ENCODE results near the gene MACROD1.

DNA sequence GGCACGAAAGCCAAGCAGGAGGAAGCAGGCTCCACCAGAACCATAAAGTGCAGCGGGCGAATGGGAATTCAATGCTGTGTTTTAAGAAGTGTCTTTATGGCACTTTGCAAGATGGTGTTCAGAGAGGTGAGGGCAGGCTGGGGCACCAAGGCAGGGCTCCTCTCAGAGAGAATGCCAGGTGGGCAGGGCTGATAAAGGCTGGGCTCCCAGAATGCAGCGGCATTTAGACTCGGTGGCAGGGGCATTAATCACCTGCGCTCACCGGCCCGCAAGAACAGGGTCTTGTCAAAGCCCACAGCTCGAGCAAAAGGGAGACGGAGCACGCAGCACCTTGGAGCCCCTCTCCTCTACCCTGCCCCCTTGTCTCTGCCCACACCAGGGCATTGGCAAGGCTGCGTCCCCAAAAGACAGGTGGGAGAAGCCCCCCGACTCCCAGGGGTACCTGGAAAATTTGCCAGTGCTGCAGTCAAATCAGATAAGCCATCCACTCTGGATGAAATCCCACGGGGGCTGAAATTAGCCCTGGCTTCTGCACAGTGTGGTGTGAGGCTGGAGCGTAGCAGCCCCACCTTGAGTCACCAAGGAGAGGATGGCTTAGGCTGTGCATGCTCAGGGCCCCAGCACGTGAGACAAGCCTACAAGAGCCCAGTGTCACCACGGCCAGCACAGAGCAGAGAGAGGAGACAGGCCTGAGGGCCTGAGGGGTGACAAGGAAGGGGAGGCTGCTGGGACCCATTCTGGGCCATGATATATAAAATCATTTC is 8.1 kb downstream of the MACROD1 start:
- TF ChIP-seq POLR2A (IDR thresholded peaks at IDR 0.05; ENCODE audit: extremely low read depth, insufficient read length) = no peak
- no peak for TF ChIP-seq CTCF (IDR thresholded peaks at IDR 0.05; ENCODE audit: low read depth, low read length)
- no peak for TF ChIP-seq MYC (IDR thresholded peaks at IDR 0.05; ENCODE audit: low read depth, low read length)
